GM23338 (cell line): ENCODE results near the gene SNX3.

Experiments used
- CREB1 ChIP-seq: fragments of 250-450 bp; sonication (Bioruptor Pico); IDR thresholded peaks from 2 replicates; pipeline ENCODE4 v1.5.0; 2020; ENCODE audit warnings: low read depth, mild to moderate bottlenecking, moderate library complexity
- EZH2 ChIP-seq: fragments of 200-600 bp; sonication (generic); IDR thresholded peaks from one replicate; pipeline ENCODE4 v1.8.0; 2017; ENCODE audit warnings: antibody characterized with exemption, mild to moderate bottlenecking, low read depth; ENCODE audit not compliant: unreplicated experiment
- EZH2phosphoT487 ChIP-seq: fragments of 200-600 bp; sonication (generic); IDR thresholded peaks from one replicate; pipeline ENCODE4 v1.8.1; 2018; ENCODE audit warnings: antibody characterized with exemption; ENCODE audit not compliant: unreplicated experiment
- NANOG ChIP-seq: IDR thresholded peaks from 2 replicates; pipeline ENCODE4 v1.6.1; 2016; ENCODE audit warnings: antibody characterized with exemption, borderline replicate concordance
- POLR2AphosphoS5 ChIP-seq: IDR thresholded peaks from 2 replicates; pipeline ENCODE4 v1.6.1; 2016; ENCODE audit warnings: antibody characterized with exemption, low read depth
- STAT1 ChIP-seq: IDR thresholded peaks from one replicate; pipeline ENCODE4 v1.6.1; 2016; ENCODE audit warnings: antibody characterized with exemption; ENCODE audit not compliant: unreplicated experiment
- ZNF331 ChIP-seq: fragments of 250-450 bp; sonication (Bioruptor Pico); IDR thresholded peaks from 2 replicates; pipeline ENCODE4 v1.5.0; 2020; ENCODE audit warnings: low read depth, mild to moderate bottlenecking, moderate library complexity
- TF ChIP-seq, protein P1 (sequence below), 2 experiments: fragments of 200-600 bp in 1 of 2; sonication (generic) in 1 of 2; conservative IDR thresholded peaks; 2 replicates each; pipeline versions ENCODE4 v1.5.1 to v1.6.1; 2016 to 2017; ENCODE audit warnings: antibody characterized with exemption in 2 of 2, low read depth in 2 of 2, mild to moderate bottlenecking in 2 of 2, moderate library complexity in 1 of 2
- TF ChIP-seq, protein P2 (sequence below): IDR thresholded peaks from one replicate; pipeline ENCODE4 v1.6.1; 2018; ENCODE audit warnings: antibody characterized with exemption; ENCODE audit not compliant: unreplicated experiment

- TF ChIP-seq, protein P1, sequence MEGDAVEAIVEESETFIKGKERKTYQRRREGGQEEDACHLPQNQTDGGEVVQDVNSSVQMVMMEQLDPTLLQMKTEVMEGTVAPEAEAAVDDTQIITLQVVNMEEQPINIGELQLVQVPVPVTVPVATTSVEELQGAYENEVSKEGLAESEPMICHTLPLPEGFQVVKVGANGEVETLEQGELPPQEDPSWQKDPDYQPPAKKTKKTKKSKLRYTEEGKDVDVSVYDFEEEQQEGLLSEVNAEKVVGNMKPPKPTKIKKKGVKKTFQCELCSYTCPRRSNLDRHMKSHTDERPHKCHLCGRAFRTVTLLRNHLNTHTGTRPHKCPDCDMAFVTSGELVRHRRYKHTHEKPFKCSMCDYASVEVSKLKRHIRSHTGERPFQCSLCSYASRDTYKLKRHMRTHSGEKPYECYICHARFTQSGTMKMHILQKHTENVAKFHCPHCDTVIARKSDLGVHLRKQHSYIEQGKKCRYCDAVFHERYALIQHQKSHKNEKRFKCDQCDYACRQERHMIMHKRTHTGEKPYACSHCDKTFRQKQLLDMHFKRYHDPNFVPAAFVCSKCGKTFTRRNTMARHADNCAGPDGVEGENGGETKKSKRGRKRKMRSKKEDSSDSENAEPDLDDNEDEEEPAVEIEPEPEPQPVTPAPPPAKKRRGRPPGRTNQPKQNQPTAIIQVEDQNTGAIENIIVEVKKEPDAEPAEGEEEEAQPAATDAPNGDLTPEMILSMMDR (conservative IDR thresholded peaks at IDR 0.05; ENCODE audit: low read depth in 2 of 2): no peak
- TF ChIP-seq EZH2 (no peak), POLR2AphosphoS5 (no peak), EZH2phosphoT487 (no peak), CREB1 (CRISPR knock-in tag) (no peak), ZNF331 (CRISPR knock-in tag) (no peak), NANOG (no peak), STAT1 (no peak)
- TF ChIP-seq, protein P2, sequence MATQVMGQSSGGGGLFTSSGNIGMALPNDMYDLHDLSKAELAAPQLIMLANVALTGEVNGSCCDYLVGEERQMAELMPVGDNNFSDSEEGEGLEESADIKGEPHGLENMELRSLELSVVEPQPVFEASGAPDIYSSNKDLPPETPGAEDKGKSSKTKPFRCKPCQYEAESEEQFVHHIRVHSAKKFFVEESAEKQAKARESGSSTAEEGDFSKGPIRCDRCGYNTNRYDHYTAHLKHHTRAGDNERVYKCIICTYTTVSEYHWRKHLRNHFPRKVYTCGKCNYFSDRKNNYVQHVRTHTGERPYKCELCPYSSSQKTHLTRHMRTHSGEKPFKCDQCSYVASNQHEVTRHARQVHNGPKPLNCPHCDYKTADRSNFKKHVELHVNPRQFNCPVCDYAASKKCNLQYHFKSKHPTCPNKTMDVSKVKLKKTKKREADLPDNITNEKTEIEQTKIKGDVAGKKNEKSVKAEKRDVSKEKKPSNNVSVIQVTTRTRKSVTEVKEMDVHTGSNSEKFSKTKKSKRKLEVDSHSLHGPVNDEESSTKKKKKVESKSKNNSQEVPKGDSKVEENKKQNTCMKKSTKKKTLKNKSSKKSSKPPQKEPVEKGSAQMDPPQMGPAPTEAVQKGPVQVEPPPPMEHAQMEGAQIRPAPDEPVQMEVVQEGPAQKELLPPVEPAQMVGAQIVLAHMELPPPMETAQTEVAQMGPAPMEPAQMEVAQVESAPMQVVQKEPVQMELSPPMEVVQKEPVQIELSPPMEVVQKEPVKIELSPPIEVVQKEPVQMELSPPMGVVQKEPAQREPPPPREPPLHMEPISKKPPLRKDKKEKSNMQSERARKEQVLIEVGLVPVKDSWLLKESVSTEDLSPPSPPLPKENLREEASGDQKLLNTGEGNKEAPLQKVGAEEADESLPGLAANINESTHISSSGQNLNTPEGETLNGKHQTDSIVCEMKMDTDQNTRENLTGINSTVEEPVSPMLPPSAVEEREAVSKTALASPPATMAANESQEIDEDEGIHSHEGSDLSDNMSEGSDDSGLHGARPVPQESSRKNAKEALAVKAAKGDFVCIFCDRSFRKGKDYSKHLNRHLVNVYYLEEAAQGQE: no peak
Measured at GRCh38 chr6:108285381-108285780, 24.5 kb upstream of the SNX3 start.
